ENCODE results near the gene SRRD. TPM values are rescaled to one million over a fixed set of nuclear protein-coding genes. Genes with fewer than 3 reads are reported as not detected.

The SRRD gene
- total and polyA plus RNA-seq, 2 of the 13 experiments (the other 11 are each of a cell fraction or from before 2014, with no cell fraction given) = 22.8 to 36.6 TPM

GRCh38 chr22:26483439-26484359, at the start of gene SRRD, which contains the start of gene HPS4 (continued):
- TF ChIP-seq RARG (CRISPR knock-in tag; IDR thresholded peaks at IDR 0.05; ENCODE audit: low read depth) = no peak
- TF ChIP-seq ZNF550 (CRISPR knock-in tag; IDR thresholded peaks at IDR 0.05; ENCODE audit: borderline replicate concordance) = no peak
- TF ChIP-seq ZBED4 (CRISPR knock-in tag; IDR thresholded peaks at IDR 0.05; ENCODE audit: borderline replicate concordance) = no peak
- TF ChIP-seq SNRNP70 (IDR thresholded peaks at IDR 0.05; ENCODE audit: low read depth, low read length) = no peak
- 0 out of 2 replicates have a peak, but pooled peaks have one; percentile 63 for TF ChIP-seq SMAD1 (CRISPR knock-in tag; IDR thresholded peaks at IDR 0.05; ENCODE audit: borderline replicate concordance, low read depth)
- peak; percentile 89 for TF ChIP-seq PITX1 (CRISPR knock-in tag; IDR thresholded peaks at IDR 0.05)
- TF ChIP-seq KLF6 (CRISPR knock-in tag; IDR thresholded peaks at IDR 0.05) = peak; percentile 85; the same call in 1 of the 2 replicates
- TF ChIP-seq PHF21A (CRISPR knock-in tag; IDR thresholded peaks at IDR 0.05) = peak; percentile 41; the same call in 1 of the 2 replicates
- TF ChIP-seq SSRP1 (CRISPR knock-in tag; IDR thresholded peaks at IDR 0.05) = no peak
- no peak for TF ChIP-seq ZNF572 (CRISPR knock-in tag; IDR thresholded peaks at IDR 0.05)
- no peak for TF ChIP-seq NFIB (CRISPR knock-in tag; IDR thresholded peaks at IDR 0.05; ENCODE audit: borderline replicate concordance)
- TF ChIP-seq ZNF800 (CRISPR knock-in tag; IDR thresholded peaks at IDR 0.05) = peak; percentile 87
- no peak for TF ChIP-seq AGO1 (IDR thresholded peaks at IDR 0.05; ENCODE audit: low read depth, low read length, poor library complexity, severe bottlenecking)
- TF ChIP-seq ONECUT2 (CRISPR knock-in tag; IDR thresholded peaks at IDR 0.05) = no peak
- no peak for TF ChIP-seq GLMP (CRISPR knock-in tag; IDR thresholded peaks at IDR 0.05; ENCODE audit: borderline replicate concordance)
- no peak for TF ChIP-seq SMARCE1 (IDR thresholded peaks at IDR 0.05; ENCODE audit: borderline replicate concordance)
